ENCODE data around the gene ZNF512B. TPM values are rescaled to one million over a fixed set of nuclear protein-coding genes. Genes with fewer than 3 reads are reported as not detected.
"Not testable (repeated sequence)": the region's sequence is repeated elsewhere in the genome, so short reads cannot be mapped to it uniquely, and the experiment has no call there.

ZNF512B gene
- total RNA-seq, 4 donors from 2014 or later, result 7.1 to 17.7 (median 12.1) TPM

DNA sequence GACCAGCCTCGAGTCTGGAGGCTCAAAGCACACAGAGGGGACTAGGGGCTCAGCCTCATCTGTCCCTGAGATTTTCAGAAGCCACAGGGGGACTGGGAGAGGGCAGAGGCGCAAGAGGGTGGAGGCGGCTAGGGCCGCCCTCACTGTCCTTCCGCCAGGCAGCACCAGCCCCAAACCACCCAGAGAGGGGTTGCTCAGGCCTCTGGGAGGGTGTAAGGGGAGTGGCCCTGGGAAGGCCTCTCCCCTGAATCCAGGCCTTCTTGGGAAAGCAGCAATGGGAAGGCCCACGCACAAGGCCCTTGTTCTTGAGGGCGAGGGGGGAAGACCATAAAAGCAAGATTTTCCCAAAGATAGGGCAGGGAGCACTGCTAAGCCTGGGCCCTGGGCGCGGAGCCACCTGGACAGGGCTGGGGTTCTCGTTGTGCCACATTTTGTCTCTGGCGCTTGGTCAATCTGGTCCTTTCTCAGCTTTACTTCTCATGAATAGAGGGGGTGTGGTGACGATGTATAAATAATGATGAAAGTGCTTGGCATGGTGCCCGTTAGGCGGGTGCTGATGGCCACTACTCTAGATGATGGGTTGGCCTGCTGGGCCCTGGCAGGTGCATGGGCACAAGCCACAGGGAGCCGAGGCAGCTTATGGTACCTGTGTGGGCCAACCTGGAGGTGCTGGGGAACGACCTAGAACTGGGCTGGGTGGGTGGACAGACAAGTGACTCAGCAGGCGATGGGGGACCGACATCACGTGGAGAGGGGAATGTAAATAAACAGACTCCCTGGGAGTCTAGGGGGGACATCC is 4.9 kb upstream of the ZNF512B start:
- Histone ChIP-seq H3K9me3 (no peaks in the 10 kb centered on the region), H3K27me3 (no peaks in the 10 kb centered on the region), H3K4me3 (no peak overlapping the region), H3K27ac (replicated peaks in 1 of 4) (peak overlapping the region in 3 of 4 donors; percentile 34 to 74 (median 67)), H3K4me1 (peaks cover 26 to 58% (median 39%) of the 10 kb centered on the region in 4 donors), H3K36me3 (no peaks in the 10 kb centered on the region)
- WGBS, result 73% methylated on average over 18 of the region's 19 CpGs
- intact Hi-C loops (cut with DNase I), result loop anchor here (2.0 to 5.0 kb wide), 3 partner anchors 62 to 438 kb away; partner anchors contain the start of gene PTK6
- DNase-seq (ENCODE audit: extremely low spot score), result no peak
- TF ChIP-seq EP300 (IDR thresholded peaks at IDR 0.05) (no peak), POLR2AphosphoS5 (IDR thresholded peaks at IDR 0.05) (no peak), POLR2A (IDR thresholded peaks at IDR 0.05; ENCODE audit: low read depth) (no peak)
- TF ChIP-seq, protein P1, sequence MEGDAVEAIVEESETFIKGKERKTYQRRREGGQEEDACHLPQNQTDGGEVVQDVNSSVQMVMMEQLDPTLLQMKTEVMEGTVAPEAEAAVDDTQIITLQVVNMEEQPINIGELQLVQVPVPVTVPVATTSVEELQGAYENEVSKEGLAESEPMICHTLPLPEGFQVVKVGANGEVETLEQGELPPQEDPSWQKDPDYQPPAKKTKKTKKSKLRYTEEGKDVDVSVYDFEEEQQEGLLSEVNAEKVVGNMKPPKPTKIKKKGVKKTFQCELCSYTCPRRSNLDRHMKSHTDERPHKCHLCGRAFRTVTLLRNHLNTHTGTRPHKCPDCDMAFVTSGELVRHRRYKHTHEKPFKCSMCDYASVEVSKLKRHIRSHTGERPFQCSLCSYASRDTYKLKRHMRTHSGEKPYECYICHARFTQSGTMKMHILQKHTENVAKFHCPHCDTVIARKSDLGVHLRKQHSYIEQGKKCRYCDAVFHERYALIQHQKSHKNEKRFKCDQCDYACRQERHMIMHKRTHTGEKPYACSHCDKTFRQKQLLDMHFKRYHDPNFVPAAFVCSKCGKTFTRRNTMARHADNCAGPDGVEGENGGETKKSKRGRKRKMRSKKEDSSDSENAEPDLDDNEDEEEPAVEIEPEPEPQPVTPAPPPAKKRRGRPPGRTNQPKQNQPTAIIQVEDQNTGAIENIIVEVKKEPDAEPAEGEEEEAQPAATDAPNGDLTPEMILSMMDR (IDR thresholded peaks at IDR 0.05), result no peak

DNA sequence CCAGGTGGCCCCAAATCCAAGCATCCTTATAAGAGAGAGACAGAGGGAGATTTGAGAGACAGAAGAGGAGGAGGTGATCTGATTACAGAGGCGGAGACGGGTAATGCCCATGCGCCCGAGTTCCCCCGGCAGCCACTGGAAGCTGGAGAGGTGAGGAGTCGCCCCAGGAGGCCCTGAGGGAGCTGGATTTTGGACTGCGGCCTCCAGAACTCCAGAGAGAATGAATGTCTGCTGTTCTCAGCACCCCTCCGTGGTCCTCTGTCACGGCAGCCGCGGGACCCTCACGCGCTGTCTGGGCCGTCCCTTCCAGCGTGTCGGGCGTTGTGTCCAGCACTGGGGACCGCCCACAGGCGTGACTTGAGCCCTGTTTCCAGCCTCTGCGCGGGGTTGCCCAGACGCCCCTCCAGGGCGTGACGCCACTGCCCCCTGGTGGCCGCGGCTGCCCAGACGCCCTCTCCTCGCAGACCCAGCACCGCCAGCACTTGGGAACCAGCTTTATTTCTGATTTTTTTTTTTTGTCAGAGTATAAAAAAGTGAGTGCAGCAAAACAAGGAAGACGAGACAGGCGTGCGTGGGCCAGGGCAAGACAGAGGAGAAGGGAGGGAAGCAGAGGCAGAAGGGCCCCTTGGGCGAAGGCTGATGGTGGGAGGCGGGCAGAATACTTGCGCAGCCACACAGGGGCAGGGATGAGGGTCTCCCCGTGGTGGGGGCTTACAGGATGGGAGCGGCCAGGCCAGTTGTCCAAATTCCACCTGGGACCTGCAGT is 4.1 kb upstream of the ZNF512B start:
- no peak for TF ChIP-seq POLR2A (IDR thresholded peaks at IDR 0.05; ENCODE audit: low read depth)
- TF ChIP-seq, protein P1 (IDR thresholded peaks at IDR 0.05), result peak; percentile 98 to 99 (median 98)
- TF ChIP-seq EP300 (IDR thresholded peaks at IDR 0.05), result no peak
- TF ChIP-seq POLR2AphosphoS5 (IDR thresholded peaks at IDR 0.05), result peak in 1 of 2 donors; percentile 71
- H3K4me3 ChIP-seq, result peak overlapping the region; percentile 43 to 57 (median 46)
- no peaks in the 10 kb centered on the region for H3K36me3 ChIP-seq
- intact Hi-C loops (cut with DNase I), result loop anchor here (2.0 to 5.0 kb wide), 3 partner anchors 62 to 437 kb away; partner anchors contain the start of gene PTK6
- no peaks in the 10 kb centered on the region for H3K9me3 ChIP-seq
- 13% methylated on average over 25 of the region's 37 CpGs for WGBS
- H3K27me3 ChIP-seq, result no peaks in the 10 kb centered on the region
- DNase-seq (ENCODE audit: extremely low spot score), result peak; percentile 96
- H3K4me1 ChIP-seq, result peaks cover 28 to 57% (median 37%) of the 10 kb centered on the region in 4 donors
- H3K27ac ChIP-seq (replicated peaks in 1 of 4), result peak overlapping the region; percentile 34 to 74 (median 58)

DNA sequence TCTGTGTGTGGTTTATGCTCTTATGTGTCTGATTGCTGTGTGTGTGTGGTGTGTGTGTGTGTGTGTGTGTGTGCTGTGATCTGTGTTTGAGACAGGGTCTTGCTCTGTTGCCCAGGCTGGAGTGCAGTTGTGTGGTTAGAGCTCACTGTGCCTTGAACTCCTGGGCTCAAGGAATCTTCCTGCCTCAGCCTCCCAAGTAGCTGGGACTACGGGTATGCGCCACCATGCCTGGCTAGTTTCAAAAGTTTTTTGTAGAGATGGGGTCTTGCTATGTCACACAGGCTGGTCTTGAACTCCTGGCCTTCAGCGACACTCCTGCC is 3.4 kb upstream of the ZNF512B start:
- 94% methylated on average over 3 of the region's 3 CpGs for WGBS
- no peaks in the 10 kb centered on the region for H3K27me3 ChIP-seq
- H3K9me3 ChIP-seq, result no peaks in the 10 kb centered on the region
- intact Hi-C loops (cut with DNase I), result loop anchor here (5.0 kb wide), 2 partner anchors 61 to 186 kb away; no protein-coding TSS in a partner anchor
- DNase-seq (ENCODE audit: extremely low spot score), result no peak
- peaks cover 0 to 1% (median under 1%) of the 10 kb centered on the region in 4 donors for H3K36me3 ChIP-seq
- no peak overlapping the region for H3K4me3 ChIP-seq
- H3K27ac ChIP-seq (replicated peaks in 1 of 4), result peak overlapping the region; percentile 34 to 74 (median 58)
- TF ChIP-seq POLR2AphosphoS5 (IDR thresholded peaks at IDR 0.05) (no peak), POLR2A (IDR thresholded peaks at IDR 0.05; ENCODE audit: low read depth) (no peak), EP300 (IDR thresholded peaks at IDR 0.05) (no peak)
- TF ChIP-seq, protein P1 (IDR thresholded peaks at IDR 0.05), result no peak
- peaks cover 29 to 57% (median 37%) of the 10 kb centered on the region in 4 donors for H3K4me1 ChIP-seq

DNA sequence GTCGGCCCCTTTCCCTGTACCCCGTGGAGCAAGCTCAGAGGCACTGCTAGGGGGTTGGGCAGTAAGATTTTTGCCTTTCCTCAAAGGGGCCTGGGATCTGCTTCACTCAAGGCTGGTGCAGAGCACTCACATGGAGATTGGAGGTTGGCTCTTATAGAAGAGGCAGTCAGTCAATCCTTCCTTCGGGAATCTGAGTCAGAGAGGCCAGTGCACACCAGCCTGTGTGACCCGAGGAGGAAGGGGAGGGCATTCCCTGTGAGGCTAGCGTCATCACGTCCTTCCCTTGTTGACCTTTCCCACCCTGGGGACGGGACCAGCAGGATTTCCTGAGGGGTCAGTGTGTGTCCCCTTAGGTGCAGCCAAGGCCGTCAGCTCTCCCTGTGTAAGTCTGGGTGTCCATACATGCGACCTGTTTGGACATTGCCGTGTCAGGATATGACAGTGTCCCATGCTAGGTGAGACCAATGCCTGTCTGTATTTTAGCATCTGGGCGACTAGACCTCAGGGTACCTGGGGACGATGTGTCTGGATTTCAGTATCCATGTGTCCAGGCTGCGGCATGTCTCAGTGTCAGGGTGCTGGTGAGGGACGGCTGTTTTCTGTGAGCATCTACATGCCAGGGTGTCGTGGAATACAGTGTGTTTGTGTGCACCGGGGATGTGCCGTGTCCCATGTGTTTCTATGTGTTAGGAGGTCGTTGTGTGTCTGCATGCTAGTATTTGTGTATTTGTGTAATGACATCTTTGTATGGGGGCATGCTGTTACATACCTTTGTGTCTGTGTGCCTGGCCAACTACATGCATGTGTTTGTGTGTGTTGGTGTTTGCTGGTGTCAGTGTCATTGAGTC is 2.8 kb upstream of the ZNF512B start:
- peak overlapping the region in 2 of 4 donors; percentile 34 to 74 for H3K27ac ChIP-seq (replicated peaks in 1 of 4)
- H3K36me3 ChIP-seq, result peaks cover 0 to 7% (median 4%) of the 10 kb centered on the region in 4 donors
- peaks cover 29 to 61% (median 36%) of the 10 kb centered on the region in 4 donors for H3K4me1 ChIP-seq
- DNase-seq (ENCODE audit: extremely low spot score), result peak; percentile 90
- no peak overlapping the region for H3K4me3 ChIP-seq
- 70% methylated on average over 16 of the region's 18 CpGs for WGBS
- TF ChIP-seq, protein P1 (IDR thresholded peaks at IDR 0.05), result no peak
- peak; percentile 10 to 17 for TF ChIP-seq POLR2AphosphoS5 (IDR thresholded peaks at IDR 0.05)
- intact Hi-C loops (cut with DNase I), result loop anchor here (5.0 kb wide), 2 partner anchors 60 to 185 kb away; no protein-coding TSS in a partner anchor
- no peaks in the 10 kb centered on the region for H3K27me3 ChIP-seq
- H3K9me3 ChIP-seq, result no peaks in the 10 kb centered on the region

DNA sequence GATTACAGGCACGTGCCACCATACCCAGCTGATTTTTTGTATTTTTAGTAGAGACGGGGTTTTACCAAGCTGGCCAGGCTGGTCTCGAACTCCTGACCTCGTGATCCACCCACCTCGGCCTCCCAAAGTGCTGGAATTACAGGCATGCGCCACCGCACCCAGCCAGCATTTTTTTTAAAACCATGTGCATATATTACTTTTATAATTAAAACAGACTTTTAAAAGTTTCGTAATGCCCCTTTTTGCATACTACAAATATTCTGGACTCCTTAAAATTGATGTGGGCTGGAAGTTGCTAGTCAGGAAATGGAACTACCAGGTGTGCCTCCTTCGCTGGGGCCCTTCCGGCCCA is 2.2 kb upstream of the ZNF512B start:
- intact Hi-C loops (cut with DNase I), result loop anchor here (5.0 kb wide), 2 partner anchors 60 to 185 kb away; no protein-coding TSS in a partner anchor
- Histone ChIP-seq H3K36me3 (peaks cover 0 to 13% (median 10%) of the 10 kb centered on the region in 4 donors), H3K27ac (replicated peaks in 1 of 4) (peak overlapping the region in 1 of 4 donors; percentile 33), H3K4me1 (peaks cover 29 to 62% (median 36%) of the 10 kb centered on the region in 4 donors)
- not testable (repeated sequence) for H3K9me3 ChIP-seq; H3K4me3 ChIP-seq; DNase-seq (ENCODE audit: extremely low spot score); H3K27me3 ChIP-seq
- WGBS, result 84% methylated on average over 10 of the region's 10 CpGs
